ENCODE measurements around the gene ZNF281. TPM values are rescaled to one million over a fixed set of nuclear protein-coding genes. Genes with fewer than 3 reads are reported as not detected.

ZNF281 gene, protein sequence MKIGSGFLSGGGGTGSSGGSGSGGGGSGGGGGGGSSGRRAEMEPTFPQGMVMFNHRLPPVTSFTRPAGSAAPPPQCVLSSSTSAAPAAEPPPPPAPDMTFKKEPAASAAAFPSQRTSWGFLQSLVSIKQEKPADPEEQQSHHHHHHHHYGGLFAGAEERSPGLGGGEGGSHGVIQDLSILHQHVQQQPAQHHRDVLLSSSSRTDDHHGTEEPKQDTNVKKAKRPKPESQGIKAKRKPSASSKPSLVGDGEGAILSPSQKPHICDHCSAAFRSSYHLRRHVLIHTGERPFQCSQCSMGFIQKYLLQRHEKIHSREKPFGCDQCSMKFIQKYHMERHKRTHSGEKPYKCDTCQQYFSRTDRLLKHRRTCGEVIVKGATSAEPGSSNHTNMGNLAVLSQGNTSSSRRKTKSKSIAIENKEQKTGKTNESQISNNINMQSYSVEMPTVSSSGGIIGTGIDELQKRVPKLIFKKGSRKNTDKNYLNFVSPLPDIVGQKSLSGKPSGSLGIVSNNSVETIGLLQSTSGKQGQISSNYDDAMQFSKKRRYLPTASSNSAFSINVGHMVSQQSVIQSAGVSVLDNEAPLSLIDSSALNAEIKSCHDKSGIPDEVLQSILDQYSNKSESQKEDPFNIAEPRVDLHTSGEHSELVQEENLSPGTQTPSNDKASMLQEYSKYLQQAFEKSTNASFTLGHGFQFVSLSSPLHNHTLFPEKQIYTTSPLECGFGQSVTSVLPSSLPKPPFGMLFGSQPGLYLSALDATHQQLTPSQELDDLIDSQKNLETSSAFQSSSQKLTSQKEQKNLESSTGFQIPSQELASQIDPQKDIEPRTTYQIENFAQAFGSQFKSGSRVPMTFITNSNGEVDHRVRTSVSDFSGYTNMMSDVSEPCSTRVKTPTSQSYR
- 35.0 and 42.8 TPM in 2 replicates for total RNA-seq

DNA sequence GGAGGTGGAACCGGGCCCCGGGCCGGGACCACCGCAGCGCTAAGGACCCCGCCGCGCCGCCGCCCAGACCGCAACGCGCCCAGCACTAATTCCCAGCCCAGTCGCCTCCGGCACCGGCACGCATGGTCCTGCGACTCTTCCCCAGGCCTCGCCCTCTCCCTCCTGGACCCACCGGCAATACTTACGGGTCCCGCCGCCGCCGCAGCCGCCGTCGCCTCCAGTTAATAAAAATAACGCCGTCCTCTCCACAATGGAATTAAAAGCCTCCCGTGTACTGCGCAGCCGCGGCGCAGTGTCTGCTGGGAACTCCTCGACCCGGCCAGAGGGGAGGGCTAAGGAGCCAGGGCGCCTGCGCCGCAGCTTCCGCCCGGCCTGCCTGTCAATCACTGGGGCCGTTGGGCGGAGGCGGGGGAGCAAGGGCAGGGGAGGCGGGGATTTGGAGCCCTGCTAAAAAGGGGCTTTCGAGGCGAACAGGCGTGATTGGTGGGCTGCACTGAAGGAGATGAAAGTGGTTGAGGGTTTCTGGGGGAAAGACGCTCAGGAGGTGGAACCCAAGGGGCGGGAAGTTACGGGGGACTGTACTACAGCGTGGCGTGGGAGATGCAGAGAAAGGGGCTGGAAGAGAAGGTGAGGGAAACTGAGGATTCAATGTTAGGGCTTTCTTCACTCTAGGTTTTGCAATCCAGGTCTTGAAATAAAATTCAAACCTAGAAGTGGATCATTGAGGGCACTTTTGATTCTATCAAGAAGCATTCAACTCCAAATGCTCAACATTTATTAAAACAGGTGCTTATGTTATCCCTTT lies at the start of gene ZNF281:
TSS of gene ZNF281 (minus strand) at position 276 of the 805 bp plus-strand sequence. CDS start 331 bp downstream, outside the sequence.

Other genes with a start within 250 kb of the ZNF281 start
- gene KIF14, start 210.7 kb upstream of the ZNF281 start, total RNA-seq: 0.89 and 8.8 TPM in 2 replicates